Measurements from ENCODE around the gene CTTNBP2NL. TPM values are rescaled to one million over a fixed set of nuclear protein-coding genes. Genes with fewer than 3 reads are reported as not detected.

The CTTNBP2NL gene
- total and polyA plus RNA-seq, 2 of the 4 experiments (the other 2 are of a cell fraction): 12.4 to 22.0 TPM

- no peak overlapping the region for H2AFZ ChIP-seq (replicated peaks; ENCODE audit: low read length, poor library complexity)
- H4K20me1 ChIP-seq (ENCODE audit: insufficient read depth, low read length): no peaks in the 10 kb centered on the region
- H3K36me3 ChIP-seq (ENCODE audit: control insufficient read depth, insufficient read depth, low read length): no peaks in the 10 kb centered on the region
- H4K8ac ChIP-seq (ENCODE audit: low read depth in 2 of 2, low read length in 2 of 2): no peak overlapping the region
- no peak overlapping the region for H2AK5ac ChIP-seq (ENCODE audit: low read depth, low read length)
- H4K91ac ChIP-seq (ENCODE audit: insufficient read depth, low read depth, low read length): no peak overlapping the region
- no peak overlapping the region for H3K27ac ChIP-seq (ENCODE audit: insufficient read depth, low read length)
- intact Hi-C loops (cut with micrococcal nuclease) (loop anchor here (5.0 kb wide), 1 partner anchor 586 kb away; no protein-coding TSS in a partner anchor), dilution Hi-C loops (cut with HindIII; ENCODE audit: low sequenced_read_pairs, unreplicated experiment) (no loop called here), in situ Hi-C loops (cut with MboI; ENCODE audit: low sequenced_read_pairs) (loop anchor here (25.0 kb wide), 1 partner anchor 876 kb away; no protein-coding TSS in a partner anchor)
- no peak overlapping the region for H3K23ac ChIP-seq (ENCODE audit: low read depth, low read length)
- no peak overlapping the region for H2BK5ac ChIP-seq (ENCODE audit: low read depth, low read length, poor library complexity, severe bottlenecking)
- H3K14ac ChIP-seq (replicated peaks; ENCODE audit: low read depth, low read length): no peak overlapping the region
- H3K56ac ChIP-seq (ENCODE audit: extremely low read depth, insufficient read depth, low read length): no peak overlapping the region
- no peaks in the 10 kb centered on the region for H3K79me1 ChIP-seq (ENCODE audit: low read depth in 1 of 2, low read length in 2 of 2)
- H2BK20ac ChIP-seq (ENCODE audit: low read depth, low read length): no peak overlapping the region
- H3K4me3 ChIP-seq (ENCODE audit: insufficient read depth, low read depth, low read length): no peak overlapping the region
- ChIA-PET CTCF (no interaction called here), POLR2A (ENCODE audit: unreplicated experiment) (no interaction called here)
- no peak overlapping the region for H4K5ac ChIP-seq (ENCODE audit: low read depth, low read length)
- H3K4me2 ChIP-seq (ENCODE audit: low read depth, low read length): no peak overlapping the region
- no TSS peak for BruUV-seq (replicated peaks)
- no peak overlapping the region for H2AK9ac ChIP-seq (replicated peaks; ENCODE audit: low read depth, low read length, poor library complexity)
- H3K27me3 ChIP-seq (ENCODE audit: control insufficient read depth, insufficient read depth, low read length): peaks cover 22% of the 10 kb centered on the region
- H3K4me1 ChIP-seq (ENCODE audit: control insufficient read depth, insufficient read depth, low read length): peaks cover 11% of the 10 kb centered on the region
- no peak for ATAC-seq (ENCODE audit: low read depth)
- no peak overlapping the region for H3K4ac ChIP-seq (ENCODE audit: low read depth, low read length)
- H3K9ac ChIP-seq (ENCODE audit: low read depth, low read length): no peak overlapping the region
- DNase-seq: no peak
- no peak for TF ChIP-seq RCOR1 (IDR thresholded peaks at IDR 0.05; ENCODE audit: insufficient replicate concordance, low read length)
- TF ChIP-seq FOS (IDR thresholded peaks at IDR 0.05; ENCODE audit: low read depth, low read length): no peak
- no peak for TF ChIP-seq USF2 (IDR thresholded peaks at IDR 0.05; ENCODE audit: low read depth, low read length)
- TF ChIP-seq MXI1 (IDR thresholded peaks at IDR 0.05; ENCODE audit: borderline replicate concordance, low read depth, low read length): no peak
- no peak for TF ChIP-seq POLR2A (IDR thresholded peaks at IDR 0.05; ENCODE audit: low read depth, low read length)
- TF ChIP-seq RFX5 (IDR thresholded peaks at IDR 0.05; ENCODE audit: low read depth, low read length): no peak
- no peak for TF ChIP-seq NFE2L2 (IDR thresholded peaks at IDR 0.05; ENCODE audit: low read depth, low read length)
- TF ChIP-seq BHLHE40 (IDR thresholded peaks at IDR 0.05; ENCODE audit: low read depth, low read length): no peak
- TF ChIP-seq RAD21 (IDR thresholded peaks at IDR 0.05; ENCODE audit: low read length): no peak
- TF ChIP-seq MAZ (IDR thresholded peaks at IDR 0.05; ENCODE audit: borderline replicate concordance, low read depth, low read length): no peak
- TF ChIP-seq CEBPB (IDR thresholded peaks at IDR 0.05; ENCODE audit: low read depth, low read length): no peak
- no peak for TF ChIP-seq CHD1 (IDR thresholded peaks at IDR 0.05; ENCODE audit: low read depth, low read length)
- no peak for TF ChIP-seq CTCF (conservative IDR thresholded peaks at IDR 0.05; ENCODE audit: low read depth, low read length)
- no peak overlapping the region for H2BK120ac ChIP-seq (ENCODE audit: low read depth, low read length)
- WGBS, 2 experiments (ENCODE audit: extremely low coverage in 2 of 2, insufficient read length in 1 of 2): no CpG with 5 or more reads among the region's 2 CpGs
- H3K9me3 ChIP-seq (ENCODE audit: control insufficient read depth, insufficient read depth, low read length): no peaks in the 10 kb centered on the region; the same call in 1 of the 2 replicates
- peaks cover 5% of the 10 kb centered on the region for H3K9me1 ChIP-seq (ENCODE audit: insufficient read depth, low read length)
- H2BK15ac ChIP-seq (ENCODE audit: low read depth, low read length): no peak overlapping the region
- no peak overlapping the region for H3K18ac ChIP-seq (ENCODE audit: low read depth, low read length)
Measured at GRCh38 chr1:112363636-112364035, 32.4 kb upstream of the CTTNBP2NL start.
